HS-27A (cell line): ENCODE data around the gene EGF.
A peak's percentile ranks its signal among the peaks of the same experiment; 100 is the strongest.
"Not testable (repeated sequence)": the region's sequence is repeated elsewhere in the genome, so short reads cannot be mapped to it uniquely, and the experiment has no call there.

Experiments
- DNase-seq: peaks from one replicate; pipeline ENCODE4 v3.0.0-alpha.2; 2012; ENCODE audit warnings: low read depth, missing footprints

Gene EGF

GRCh38 chr4:110039164-110039563 lies 126.5 kb downstream of the EGF start:
- not testable (repeated sequence) for DNase-seq

- no peak for DNase-seq
These were observed 129.1 kb downstream of the EGF start for GRCh38 chr4:110041735-110042134.

- DNase-seq, result no peak
These were observed 130.1 kb downstream of the EGF start for GRCh38 chr4:110042545-110043517.

DNA sequence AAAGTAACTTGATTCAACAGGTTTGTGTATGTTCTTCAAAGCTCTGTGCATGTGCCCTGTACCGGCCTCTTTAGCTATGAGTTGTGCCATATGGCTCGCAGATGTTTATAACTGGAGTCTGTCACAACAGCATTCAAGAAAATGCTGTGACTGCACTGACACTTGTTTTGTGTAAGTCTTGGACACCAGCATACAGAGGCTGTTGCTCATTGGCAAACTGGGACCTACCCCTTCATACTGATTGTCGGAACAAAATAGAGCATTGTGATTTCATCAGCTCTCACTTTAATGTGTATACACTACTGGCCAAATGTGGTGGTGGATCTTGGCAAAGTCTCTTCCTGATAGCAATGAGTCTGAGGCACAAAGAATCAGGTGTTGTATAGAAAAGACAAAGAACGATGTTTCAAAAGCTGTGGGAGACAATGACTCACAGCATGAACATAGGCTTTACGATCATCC lies 133.9 kb downstream of the EGF start:
- DNase-seq, result no peak

- DNase-seq, result peak; percentile 41
These were observed 137.6 kb downstream of the EGF start for GRCh38 chr4:110049951-110050925.

DNA sequence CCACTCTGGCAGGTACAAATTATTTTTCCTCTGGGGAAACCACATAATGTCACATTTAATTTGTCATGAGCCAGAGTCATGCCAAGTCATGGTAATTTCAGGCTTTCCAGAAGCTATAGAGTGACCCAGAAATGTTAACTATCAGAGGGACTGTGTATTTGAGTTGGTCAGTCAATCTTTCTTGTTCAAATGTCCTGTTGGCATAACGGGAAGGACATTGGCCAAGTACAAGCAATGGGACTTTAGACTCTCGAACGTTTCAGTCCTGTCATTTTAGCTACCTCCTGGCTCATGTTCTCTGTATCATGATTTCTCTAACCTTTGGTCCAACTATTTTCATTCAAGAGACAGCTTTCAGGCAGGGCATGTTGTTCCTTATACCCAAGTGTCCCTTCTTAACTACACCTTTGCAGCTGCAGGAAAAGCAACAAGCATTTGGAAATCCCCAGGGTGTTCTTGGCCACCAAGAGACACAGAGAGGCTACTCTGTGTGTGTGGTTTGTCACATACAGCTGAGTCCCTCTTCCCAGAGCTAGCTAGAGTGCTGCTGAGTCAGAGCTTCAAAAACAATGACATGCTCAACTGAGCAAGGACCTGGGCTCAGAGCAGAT lies 142.6 kb downstream of the EGF start:
- no peak for DNase-seq

DNA sequence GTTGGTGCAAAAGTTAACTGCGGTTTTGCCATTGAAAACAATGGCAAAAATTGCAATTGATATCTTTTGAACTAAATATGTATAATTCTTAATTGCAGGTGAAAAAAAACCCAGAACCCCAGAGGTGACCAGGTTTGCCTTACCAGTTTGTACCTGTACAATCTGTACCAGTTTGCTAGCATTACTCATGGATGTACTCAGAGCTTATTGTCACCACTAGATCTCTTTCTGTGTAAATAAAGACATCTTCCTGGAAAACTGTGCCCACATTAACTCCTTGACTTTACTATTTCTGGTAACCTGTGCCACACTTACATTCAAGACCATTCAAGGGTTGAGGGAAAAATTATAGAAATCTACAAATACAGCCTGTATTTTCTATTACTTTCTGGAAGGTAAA lies 146.0 kb downstream of the EGF start:
- no peak for DNase-seq

DNA sequence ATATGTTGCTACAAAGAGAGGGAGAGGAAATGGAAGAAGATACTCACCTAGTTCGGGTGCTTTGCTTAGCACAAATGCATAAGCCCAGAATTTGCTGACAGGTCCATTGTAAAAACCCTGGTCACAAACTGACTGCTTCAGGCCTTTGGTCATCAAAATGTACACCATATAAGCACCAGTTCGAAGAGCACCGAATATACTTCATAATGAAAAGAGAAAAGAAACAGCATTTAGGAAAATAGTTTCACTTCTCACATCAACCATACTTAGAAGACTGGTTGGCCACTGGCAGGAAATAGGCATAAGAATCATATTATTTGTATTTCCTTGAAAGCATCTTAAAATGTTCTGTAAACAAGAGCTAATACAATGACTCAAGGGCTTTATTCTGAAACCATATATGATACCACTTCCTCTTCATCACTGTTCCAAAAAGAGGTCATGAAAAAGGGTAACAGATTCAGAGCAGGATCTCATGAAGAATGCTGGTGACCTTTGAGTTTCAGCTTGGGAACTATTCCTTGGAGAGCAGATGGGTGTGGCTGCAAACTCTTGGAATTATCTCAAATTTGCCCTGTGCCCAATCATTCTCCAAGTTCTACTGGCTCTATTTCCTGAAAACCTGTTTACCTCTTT lies 147.0 kb downstream of the EGF start:
- peak; percentile 14 for DNase-seq

GRCh38 chr4:110061076-110061475 lies 148.4 kb downstream of the EGF start:
- DNase-seq, result no peak
